ENCODE data around the gene SENP3.
"Not testable (repeated sequence)": the region's sequence is repeated elsewhere in the genome, so short reads cannot be mapped to it uniquely, and the experiment has no call there.

SENP3 gene

GRCh38 chr17:7597561-7597960, 35.8 kb downstream of the SENP3 start:
- not testable (repeated sequence) for DNase-seq (ENCODE audit: low read depth)

- DNase-seq (ENCODE audit: low read depth) = no peak
Observed at GRCh38 chr17:7606280-7606679, 44.6 kb downstream of the SENP3 start.

- no peak for DNase-seq (ENCODE audit: low read depth)
Observed at GRCh38 chr17:7610641-7611040, 48.9 kb downstream of the SENP3 start.

GRCh38 chr17:7611635-7612293, 50.0 kb downstream of the SENP3 start:
- no peak for DNase-seq (ENCODE audit: low read depth)

GRCh38 chr17:7612294-7612640, 50.5 kb downstream of the SENP3 start:
- no peak for DNase-seq (ENCODE audit: low read depth)

GRCh38 chr17:7613769-7614424, 52.2 kb downstream of the SENP3 start:
- no peak for DNase-seq (ENCODE audit: low read depth)

- DNase-seq (ENCODE audit: low read depth) = peak; percentile 99
Observed at GRCh38 chr17:7614425-7615264, 52.9 kb downstream of the SENP3 start, which contains the start of gene FXR2. TSS of gene FXR2 (minus strand) at chr17:7614897. CDS start at chr17:7614532, 365 bp downstream.

GRCh38 chr17:7615265-7615747, 53.6 kb downstream of the SENP3 start:
- DNase-seq (ENCODE audit: low read depth) = no peak

GRCh38 chr17:7618608-7619007, 56.9 kb downstream of the SENP3 start:
- DNase-seq (ENCODE audit: low read depth) = no peak

- no peak for DNase-seq (ENCODE audit: low read depth)
Observed at GRCh38 chr17:7620835-7621234, 59.1 kb downstream of the SENP3 start.

Measured in stromal cell of bone marrow (primary cell).